Cardiac muscle cell (in vitro differentiated cells and primary cell): ENCODE measurements around the gene PPP1R27. TPM values are rescaled to one million over a fixed set of nuclear protein-coding genes. Genes with fewer than 3 reads are reported as not detected.

Source experiments
- DNase-seq, 2 donors: peaks; one replicate each; pipeline versions ENCODE4 v3.0.0 to v3.0.0-alpha.2; 2010 to 2017; ENCODE audit warnings: low read depth in 1 of 2, low spot score in 1 of 2
- H3K27ac ChIP-seq: fragments of 200-600 bp; sonication (generic); 2 replicates; pipeline ENCODE4 v1.5.1; 2016
- H3K27me3 ChIP-seq: fragments of 200-600 bp; sonication (generic); 2 replicates; pipeline ENCODE4 v1.6.0; 2016; ENCODE audit warnings: control low read depth
- H3K36me3 ChIP-seq: fragments of 200-600 bp; sonication (generic); 2 replicates; pipeline ENCODE4 v1.5.1; 2016; ENCODE audit warnings: control low read depth
- H3K4me1 ChIP-seq: fragments of 200-600 bp; sonication (generic); 2 replicates; pipeline ENCODE4 v1.8.1; 2017; ENCODE audit warnings: low read depth, mild to moderate bottlenecking, mixed run types
- H3K4me3 ChIP-seq: fragments of 200-600 bp; sonication (generic); 2 replicates; pipeline ENCODE4 v1.5.1; 2016; ENCODE audit warnings: mild to moderate bottlenecking
- H3K9me3 ChIP-seq: fragments of 200-600 bp; sonication (generic); 2 replicates; pipeline ENCODE4 v1.5.1; 2017; ENCODE audit warnings: low read depth, mild to moderate bottlenecking, control low read depth
- CTCF ChIP-seq: IDR thresholded peaks from 2 replicates; pipeline ENCODE4 v1.5.1; 2012; ENCODE audit warnings: low read depth, mild to moderate bottlenecking, low read length
- polyA plus RNA-seq: library from polyadenylated mRNA; unstranded; fragments of >200 nt; fragmentation: Nextera tagmentation; extraction: Ambion mirVana; gene quantifications from 2 replicates; pipeline ENCODE4 v1.2.1, GENCODE V29; 2016
- total RNA-seq: library from RNA; depleted of rRNA; stranded (reverse); fragments of >200 nt; gene quantifications from 2 replicates; pipeline ENCODE4 v1.2.3, GENCODE V29; 2016

PPP1R27 gene
- total and polyA plus RNA-seq, 2 experiments from 2014 or later = not detected

- Histone ChIP-seq H3K4me1 (peaks cover 39% of the 10 kb centered on the region), H3K36me3 (no peaks in the 10 kb centered on the region), H3K27me3 (no peaks in the 10 kb centered on the region), H3K9me3 (no peaks in the 10 kb centered on the region), H3K4me3 (peak overlapping the region; percentile 79), H3K27ac (peak overlapping the region; percentile 96)
- peak; percentile 34 for TF ChIP-seq CTCF
- DNase-seq = peak; percentile 69 to 92
Measured at GRCh38 chr17:81871387-81872230, 36.8 kb upstream of the PPP1R27 start.

GRCh38 chr17:81870981-81871386 is 36.1 kb upstream of the PPP1R27 start, which contains the start of gene ARHGDIA:
TSS of gene ARHGDIA (minus strand) at chr17:81871337. CDS start at chr17:81869930, 1,407 bp downstream.
- Histone ChIP-seq H3K9me3 (no peaks in the 10 kb centered on the region), H3K4me1 (peaks cover 44% of the 10 kb centered on the region), H3K27ac (peak within 1 kb of the TSS; percentile 96), H3K27me3 (no peaks in the 10 kb centered on the region), H3K36me3 (no peaks in the 10 kb centered on the region), H3K4me3 (peak within 1 kb of the TSS; percentile 79)
- DNase-seq = peak in 1 of 2 donors; percentile 93
- no peak for TF ChIP-seq CTCF

GRCh38 chr17:81870131-81870980 is 35.5 kb upstream of the PPP1R27 start:
- no peaks in the 10 kb centered on the region for H3K9me3 ChIP-seq
- no peaks in the 10 kb centered on the region for H3K36me3 ChIP-seq
- H3K4me3 ChIP-seq = peak overlapping the region; percentile 79
- DNase-seq = peak; percentile 39 to 58
- H3K4me1 ChIP-seq = peaks cover 44% of the 10 kb centered on the region
- H3K27ac ChIP-seq = peak overlapping the region; percentile 96
- no peaks in the 10 kb centered on the region for H3K27me3 ChIP-seq
- no peak for TF ChIP-seq CTCF

GRCh38 chr17:81869221-81870130 is 34.6 kb upstream of the PPP1R27 start:
- peak overlapping the region; percentile 79 for H3K4me3 ChIP-seq
- no peaks in the 10 kb centered on the region for H3K27me3 ChIP-seq
- H3K4me1 ChIP-seq = peaks cover 44% of the 10 kb centered on the region
- peak overlapping the region; percentile 96 for H3K27ac ChIP-seq
- H3K36me3 ChIP-seq = no peaks in the 10 kb centered on the region
- peak; percentile 50 to 72 for DNase-seq
- H3K9me3 ChIP-seq = no peaks in the 10 kb centered on the region
- TF ChIP-seq CTCF = peak; percentile 82
